EL (cell line): Measurements from ENCODE around the gene CD68.

Source experiments
- DNase-seq: peaks from one replicate; pipeline ENCODE4 v3.0.0-alpha.2; 2016

Gene CD68, protein sequence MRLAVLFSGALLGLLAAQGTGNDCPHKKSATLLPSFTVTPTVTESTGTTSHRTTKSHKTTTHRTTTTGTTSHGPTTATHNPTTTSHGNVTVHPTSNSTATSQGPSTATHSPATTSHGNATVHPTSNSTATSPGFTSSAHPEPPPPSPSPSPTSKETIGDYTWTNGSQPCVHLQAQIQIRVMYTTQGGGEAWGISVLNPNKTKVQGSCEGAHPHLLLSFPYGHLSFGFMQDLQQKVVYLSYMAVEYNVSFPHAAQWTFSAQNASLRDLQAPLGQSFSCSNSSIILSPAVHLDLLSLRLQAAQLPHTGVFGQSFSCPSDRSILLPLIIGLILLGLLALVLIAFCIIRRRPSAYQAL

DNA sequence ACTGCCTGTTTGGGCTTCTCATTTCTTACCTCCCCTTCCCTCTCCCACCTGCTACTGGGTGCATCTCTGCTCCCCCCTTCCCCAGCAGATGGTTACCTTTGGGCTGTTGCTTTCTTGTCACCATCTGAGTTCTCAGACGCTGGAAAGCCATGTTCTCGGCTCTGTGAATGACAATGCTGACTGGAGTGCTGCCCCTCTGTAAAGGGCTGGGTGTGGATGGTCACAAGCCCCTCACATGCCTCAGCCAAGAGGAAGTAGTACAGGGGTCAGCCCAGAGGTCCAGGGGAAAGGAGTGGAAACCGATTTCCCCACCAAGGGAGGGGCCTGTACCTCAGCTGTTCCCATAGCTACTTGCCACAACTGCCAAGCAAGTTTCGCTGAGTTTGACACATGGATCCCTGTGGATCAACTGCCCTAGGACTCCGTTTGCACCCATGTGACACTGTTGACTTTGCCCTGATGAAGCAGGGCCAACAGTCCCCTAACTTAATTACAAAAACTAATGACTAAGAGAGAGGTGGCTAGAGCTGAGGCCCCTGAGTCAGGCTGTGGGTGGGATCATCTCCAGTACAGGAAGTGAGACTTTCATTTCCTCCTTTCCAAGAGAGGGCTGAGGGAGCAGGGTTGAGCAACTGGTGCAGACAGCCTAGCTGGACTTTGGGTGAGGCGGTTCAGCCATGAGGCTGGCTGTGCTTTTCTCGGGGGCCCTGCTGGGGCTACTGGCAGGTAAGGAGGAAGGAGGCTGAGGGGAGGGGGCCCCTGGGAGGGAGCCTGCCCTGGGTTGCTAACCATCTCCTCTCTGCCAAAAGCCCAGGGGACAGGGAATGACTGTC, at the start of gene CD68:
Gene CD68, plus strand, starts transcription at position 638 of the 833 bp plus-strand sequence. Its CDS starts 40 bp downstream, at position 678.
- peak; percentile 96 for DNase-seq

DNA sequence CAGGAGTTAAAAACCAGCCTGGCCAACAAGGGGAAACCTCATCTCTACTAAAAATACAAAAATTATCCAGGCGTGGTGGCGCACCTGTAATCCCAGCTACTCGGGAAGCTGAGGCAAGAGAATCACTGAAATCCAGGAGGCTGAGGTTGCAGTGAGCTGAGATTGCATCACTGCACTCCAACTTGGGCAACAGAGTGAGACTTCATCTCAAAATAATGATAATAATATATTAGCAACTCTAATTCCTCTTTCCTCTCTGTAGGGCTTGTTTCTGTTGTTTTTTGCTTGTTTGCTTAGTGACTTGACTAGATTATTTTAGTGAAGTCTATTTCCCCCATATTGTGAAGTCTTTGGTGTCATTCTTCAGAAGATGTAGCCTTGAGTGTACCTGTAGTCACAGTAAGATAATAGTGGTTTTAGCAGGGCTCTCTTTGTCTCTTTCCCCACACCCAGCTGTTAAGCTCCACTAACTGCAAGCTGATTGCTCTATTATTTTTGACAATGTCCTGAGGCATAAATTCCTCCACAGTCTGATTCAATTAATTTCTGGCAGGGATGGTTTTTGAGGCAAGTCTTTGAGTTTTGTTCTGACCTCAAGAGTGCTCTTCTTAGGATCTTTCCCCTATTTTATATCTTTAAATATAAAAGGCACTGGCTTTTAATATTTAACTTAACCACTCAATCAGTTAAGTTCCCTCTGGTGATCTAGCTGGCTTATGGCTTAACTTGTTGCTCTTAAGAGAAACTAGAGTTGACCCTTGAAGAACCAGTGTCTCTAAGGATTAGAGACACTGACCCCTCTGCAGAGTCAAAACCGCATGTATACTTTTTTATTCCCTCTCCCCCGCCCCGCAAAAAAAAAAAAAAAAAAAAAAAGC, 49.2 kb upstream of the CD68 start:
- no peak for DNase-seq

- DNase-seq = no peak
Observed at GRCh38 chr17:7538050-7538449, 41.4 kb upstream of the CD68 start.

- peak; percentile 27 for DNase-seq
Observed at GRCh38 chr17:7538891-7539545, 40.4 kb upstream of the CD68 start.

- no peak for DNase-seq
Observed at GRCh38 chr17:7541074-7541621, 38.3 kb upstream of the CD68 start.

- no peak for DNase-seq
Observed at GRCh38 chr17:7544911-7545310, 34.5 kb upstream of the CD68 start.

DNA sequence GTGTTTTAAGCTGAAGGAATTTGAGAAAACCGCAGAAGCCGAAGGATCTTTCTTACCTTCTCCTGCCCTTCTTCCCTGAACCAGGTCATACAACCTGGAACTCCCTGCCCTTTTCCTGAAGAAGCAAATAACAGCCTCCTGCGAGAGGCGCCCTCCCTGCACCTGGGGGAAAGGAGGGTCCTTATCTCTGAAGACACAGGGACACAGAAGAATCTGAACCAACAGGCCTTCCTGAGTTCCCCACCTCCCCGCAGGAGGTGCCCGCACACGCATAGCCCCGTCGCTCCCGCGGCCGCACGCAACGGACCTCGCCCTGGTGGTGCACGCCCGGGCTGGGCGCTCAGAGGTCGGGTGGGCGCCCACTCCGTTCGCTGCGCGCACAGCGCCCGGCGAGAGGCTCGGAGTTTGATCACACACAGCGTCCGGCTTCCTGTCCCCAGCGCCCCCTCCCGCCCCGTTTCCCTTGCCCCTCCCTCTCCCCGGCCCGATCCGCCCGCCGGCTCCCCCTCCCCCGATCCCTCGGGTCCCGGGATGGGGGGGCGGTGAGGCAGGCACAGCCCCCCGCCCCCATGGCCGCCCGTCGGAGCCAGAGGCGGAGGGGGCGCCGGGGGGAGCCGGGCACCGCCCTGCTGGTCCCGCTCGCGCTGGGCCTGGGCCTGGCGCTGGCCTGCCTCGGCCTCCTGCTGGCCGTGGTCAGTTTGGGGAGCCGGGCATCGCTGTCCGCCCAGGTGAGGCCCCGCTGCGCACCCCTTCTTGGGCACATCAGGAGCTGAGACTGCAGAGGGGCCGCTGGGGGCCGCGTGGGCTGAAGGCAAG, 30.6 kb upstream of the CD68 start, which contains the start of gene TNFSF12:
Gene TNFSF12, plus strand, starts transcription at position 474 of the 816 bp plus-strand sequence. Its CDS starts 96 bp downstream, at position 570.
- DNase-seq = peak; percentile 50

- no peak for DNase-seq
Observed at GRCh38 chr17:7549401-7550055, 29.9 kb upstream of the CD68 start.

- DNase-seq = no peak
Observed at GRCh38 chr17:7550344-7550743, 29.1 kb upstream of the CD68 start.

GRCh38 chr17:7551396-7551795, 28.0 kb upstream of the CD68 start:
- no peak for DNase-seq

DNA sequence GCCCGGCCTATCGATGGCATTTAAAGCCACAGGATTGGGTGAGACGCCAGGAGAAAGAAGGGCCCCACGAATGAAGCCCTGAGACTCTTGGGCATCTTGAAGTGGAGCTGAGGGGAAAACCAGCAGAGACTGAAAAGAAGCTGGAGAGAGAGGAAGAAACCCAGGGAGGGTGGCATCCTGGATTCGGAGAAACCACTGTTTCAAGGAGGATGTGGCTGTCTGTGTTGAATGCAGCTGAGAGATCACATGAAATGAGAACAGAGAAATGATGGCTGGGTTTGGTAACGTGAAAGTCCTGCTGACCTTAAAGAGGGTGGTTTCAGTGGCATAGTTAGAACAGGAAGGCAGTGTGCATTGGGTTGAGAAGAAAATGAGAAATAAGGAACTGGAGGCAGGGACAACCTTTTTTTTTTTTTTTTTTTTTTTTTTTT, 26.8 kb upstream of the CD68 start:
- no peak for DNase-seq

- no peak for DNase-seq
Observed at GRCh38 chr17:7553356-7553755, 26.1 kb upstream of the CD68 start.

GRCh38 chr17:7555320-7555948, 24.0 kb upstream of the CD68 start:
- no peak for DNase-seq

GRCh38 chr17:7556627-7557026, 22.8 kb upstream of the CD68 start:
- no peak for DNase-seq

DNA sequence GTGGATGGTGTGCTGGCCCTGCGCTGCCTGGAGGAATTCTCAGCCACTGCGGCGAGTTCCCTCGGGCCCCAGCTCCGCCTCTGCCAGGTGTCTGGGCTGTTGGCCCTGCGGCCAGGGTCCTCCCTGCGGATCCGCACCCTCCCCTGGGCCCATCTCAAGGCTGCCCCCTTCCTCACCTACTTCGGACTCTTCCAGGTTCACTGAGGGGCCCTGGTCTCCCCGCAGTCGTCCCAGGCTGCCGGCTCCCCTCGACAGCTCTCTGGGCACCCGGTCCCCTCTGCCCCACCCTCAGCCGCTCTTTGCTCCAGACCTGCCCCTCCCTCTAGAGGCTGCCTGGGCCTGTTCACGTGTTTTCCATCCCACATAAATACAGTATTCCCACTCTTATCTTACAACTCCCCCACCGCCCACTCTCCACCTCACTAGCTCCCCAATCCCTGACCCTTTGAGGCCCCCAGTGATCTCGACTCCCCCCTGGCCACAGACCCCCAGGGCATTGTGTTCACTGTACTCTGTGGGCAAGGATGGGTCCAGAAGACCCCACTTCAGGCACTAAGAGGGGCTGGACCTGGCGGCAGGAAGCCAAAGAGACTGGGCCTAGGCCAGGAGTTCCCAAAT, 22.2 kb upstream of the CD68 start:
- DNase-seq = no peak

- DNase-seq = peak; percentile 48
Observed at GRCh38 chr17:7557775-7558543, 21.5 kb upstream of the CD68 start.

DNA sequence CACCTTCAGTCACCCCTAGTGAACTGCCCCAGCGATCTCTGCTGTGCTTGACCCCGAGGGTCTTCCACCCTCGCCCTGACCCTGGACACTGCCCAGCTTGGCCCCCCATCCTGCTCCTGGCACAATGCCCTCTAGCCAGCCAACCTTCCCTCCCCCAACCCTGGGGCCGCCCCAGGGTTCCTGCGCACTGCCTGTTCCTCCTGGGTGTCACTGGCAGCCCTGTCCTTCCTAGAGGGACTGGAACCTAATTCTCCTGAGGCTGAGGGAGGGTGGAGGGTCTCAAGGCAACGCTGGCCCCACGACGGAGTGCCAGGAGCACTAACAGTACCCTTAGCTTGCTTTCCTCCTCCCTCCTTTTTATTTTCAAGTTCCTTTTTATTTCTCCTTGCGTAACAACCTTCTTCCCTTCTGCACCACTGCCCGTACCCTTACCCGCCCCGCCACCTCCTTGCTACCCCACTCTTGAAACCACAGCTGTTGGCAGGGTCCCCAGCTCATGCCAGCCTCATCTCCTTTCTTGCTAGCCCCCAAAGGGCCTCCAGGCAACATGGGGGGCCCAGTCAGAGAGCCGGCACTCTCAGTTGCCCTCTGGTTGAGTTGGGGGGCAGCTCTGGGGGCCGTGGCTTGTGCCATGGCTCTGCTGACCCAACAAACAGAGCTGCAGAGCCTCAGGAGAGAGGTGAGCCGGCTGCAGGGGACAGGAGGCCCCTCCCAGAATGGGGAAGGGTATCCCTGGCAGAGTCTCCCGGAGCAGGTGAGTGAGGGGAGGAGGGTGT, 20.7 kb upstream of the CD68 start, which contains the start of gene TNFSF13:
Gene TNFSF13, plus strand, starts transcription at position 207 of the 776 bp plus-strand sequence. Its CDS starts 290 bp downstream, at position 497.
- no peak for DNase-seq
